Measurements from ENCODE around the gene CLDN6. TPM values are rescaled to one million over a fixed set of nuclear protein-coding genes. Genes with fewer than 3 reads are reported as not detected.

CLDN6 gene
- total and polyA plus RNA-seq, 2 of the 13 experiments (the other 11 are each of a cell fraction or from before 2014, with no cell fraction given) = 5.9 to 7.6 TPM

DNA sequence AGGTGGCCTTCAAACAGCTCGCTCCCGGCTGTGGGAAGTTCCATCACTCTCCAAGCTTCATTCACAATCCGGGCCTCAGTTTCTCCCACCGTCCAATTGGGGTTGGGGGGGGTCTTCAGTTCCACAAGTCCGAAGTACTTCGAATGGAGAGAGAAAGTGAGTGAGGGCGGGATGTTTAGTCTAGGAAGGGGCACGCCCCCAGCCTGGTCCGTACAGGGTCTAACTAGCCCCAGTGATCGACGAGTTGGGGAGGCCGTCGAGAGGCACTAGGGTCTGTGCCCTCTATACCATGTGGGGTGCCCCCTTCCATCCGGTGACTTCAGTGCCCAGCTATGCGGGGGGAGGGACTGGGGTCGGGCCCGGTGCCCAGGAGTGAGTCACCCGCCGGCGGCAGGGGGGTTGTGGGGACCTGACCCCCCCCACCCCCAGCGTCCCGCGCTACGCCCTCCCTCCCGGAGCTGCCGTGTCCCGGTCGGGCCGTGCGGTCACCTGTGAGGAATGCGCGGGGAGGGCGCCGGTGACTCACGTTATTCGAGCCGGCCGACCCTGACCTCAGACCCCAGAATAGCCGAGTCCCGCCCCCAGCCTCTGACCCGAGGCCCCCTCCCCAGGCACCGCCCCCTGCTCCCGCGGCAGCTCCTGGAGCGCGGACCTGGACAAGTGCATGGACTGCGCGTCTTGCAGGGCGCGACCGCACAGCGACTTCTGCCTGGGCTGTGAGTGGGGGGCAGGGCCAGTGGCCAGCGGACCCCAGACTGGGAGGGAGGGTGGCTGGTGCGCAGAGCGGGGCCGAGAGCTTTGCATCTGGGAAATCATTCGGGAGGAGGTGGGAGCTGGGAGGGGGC is 2.8 kb upstream of the CLDN6 start (continued):
- TF ChIP-seq, protein P1, sequence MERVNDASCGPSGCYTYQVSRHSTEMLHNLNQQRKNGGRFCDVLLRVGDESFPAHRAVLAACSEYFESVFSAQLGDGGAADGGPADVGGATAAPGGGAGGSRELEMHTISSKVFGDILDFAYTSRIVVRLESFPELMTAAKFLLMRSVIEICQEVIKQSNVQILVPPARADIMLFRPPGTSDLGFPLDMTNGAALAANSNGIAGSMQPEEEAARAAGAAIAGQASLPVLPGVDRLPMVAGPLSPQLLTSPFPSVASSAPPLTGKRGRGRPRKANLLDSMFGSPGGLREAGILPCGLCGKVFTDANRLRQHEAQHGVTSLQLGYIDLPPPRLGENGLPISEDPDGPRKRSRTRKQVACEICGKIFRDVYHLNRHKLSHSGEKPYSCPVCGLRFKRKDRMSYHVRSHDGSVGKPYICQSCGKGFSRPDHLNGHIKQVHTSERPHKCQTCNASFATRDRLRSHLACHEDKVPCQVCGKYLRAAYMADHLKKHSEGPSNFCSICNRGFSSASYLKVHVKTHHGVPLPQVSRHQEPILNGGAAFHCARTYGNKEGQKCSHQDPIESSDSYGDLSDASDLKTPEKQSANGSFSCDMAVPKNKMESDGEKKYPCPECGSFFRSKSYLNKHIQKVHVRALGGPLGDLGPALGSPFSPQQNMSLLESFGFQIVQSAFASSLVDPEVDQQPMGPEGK (CRISPR knock-in tag; IDR thresholded peaks at IDR 0.05) = peak; percentile 99
- TF ChIP-seq ZBTB1 (CRISPR knock-in tag; IDR thresholded peaks at IDR 0.05; ENCODE audit: borderline replicate concordance) = no peak
- peak; percentile 92 for TF ChIP-seq SP5 (CRISPR knock-in tag; IDR thresholded peaks at IDR 0.05; ENCODE audit: borderline replicate concordance, low read depth)
- no peak for TF ChIP-seq ZNF44 (CRISPR knock-in tag; IDR thresholded peaks at IDR 0.05)
- peak; percentile 70 for TF ChIP-seq AGO1 (IDR thresholded peaks at IDR 0.05; ENCODE audit: low read depth, low read length, poor library complexity, severe bottlenecking)
- peak; percentile 45; the same call in 1 of the 2 replicates for TF ChIP-seq CBFB (CRISPR knock-in tag; IDR thresholded peaks at IDR 0.05)
- TF ChIP-seq, protein P2, sequence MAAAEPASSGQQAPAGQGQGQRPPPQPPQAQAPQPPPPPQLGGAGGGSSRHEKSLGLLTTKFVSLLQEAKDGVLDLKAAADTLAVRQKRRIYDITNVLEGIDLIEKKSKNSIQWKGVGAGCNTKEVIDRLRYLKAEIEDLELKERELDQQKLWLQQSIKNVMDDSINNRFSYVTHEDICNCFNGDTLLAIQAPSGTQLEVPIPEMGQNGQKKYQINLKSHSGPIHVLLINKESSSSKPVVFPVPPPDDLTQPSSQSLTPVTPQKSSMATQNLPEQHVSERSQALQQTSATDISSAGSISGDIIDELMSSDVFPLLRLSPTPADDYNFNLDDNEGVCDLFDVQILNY (CRISPR knock-in tag; conservative IDR thresholded peaks at IDR 0.05) = no peak
- TF ChIP-seq ZNF180 (CRISPR knock-in tag; IDR thresholded peaks at IDR 0.05; ENCODE audit: borderline replicate concordance, low read depth) = no peak
- TF ChIP-seq GZF1 (CRISPR knock-in tag; IDR thresholded peaks at IDR 0.05) = no peak
- peak; percentile 53; the same call in 1 of the 2 replicates for TF ChIP-seq ZMYM4 (CRISPR knock-in tag; IDR thresholded peaks at IDR 0.05)
- TF ChIP-seq SNAPC2 (CRISPR knock-in tag; IDR thresholded peaks at IDR 0.05) = no peak
- TF ChIP-seq MTA3 (CRISPR knock-in tag; IDR thresholded peaks at IDR 0.05) = no peak
- no peak for TF ChIP-seq EZH2 (conservative IDR thresholded peaks at IDR 0.05; ENCODE audit: low read depth, low read length)
- no peak for TF ChIP-seq RORA (CRISPR knock-in tag; IDR thresholded peaks at IDR 0.05)
- TF ChIP-seq ARNTL (CRISPR knock-in tag; IDR thresholded peaks at IDR 0.05) = peak; percentile 75
- TF ChIP-seq, protein P3, sequence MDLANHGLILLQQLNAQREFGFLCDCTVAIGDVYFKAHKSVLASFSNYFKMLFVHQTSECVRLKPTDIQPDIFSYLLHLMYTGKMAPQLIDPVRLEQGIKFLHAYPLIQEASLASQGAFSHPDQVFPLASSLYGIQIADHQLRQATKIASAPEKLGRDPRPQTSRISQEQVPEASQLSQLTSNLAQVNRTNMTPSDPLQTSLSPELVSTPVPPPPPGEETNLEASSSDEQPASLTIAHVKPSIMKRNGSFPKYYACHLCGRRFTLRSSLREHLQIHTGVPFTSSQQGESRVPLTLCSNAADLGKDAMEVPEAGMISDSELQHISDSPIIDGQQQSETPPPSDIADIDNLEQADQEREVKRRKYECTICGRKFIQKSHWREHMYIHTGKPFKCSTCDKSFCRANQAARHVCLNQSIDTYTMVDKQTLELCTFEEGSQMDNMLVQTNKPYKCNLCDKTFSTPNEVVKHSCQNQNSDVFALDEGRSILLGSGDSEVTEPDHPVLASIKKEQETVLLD (CRISPR knock-in tag; IDR thresholded peaks at IDR 0.05; ENCODE audit: low read depth) = peak; percentile 98
- TF ChIP-seq ZNF10 (CRISPR knock-in tag; IDR thresholded peaks at IDR 0.05; ENCODE audit: borderline replicate concordance, low read depth) = no peak
- TF ChIP-seq BHLHE40 (IDR thresholded peaks at IDR 0.05; ENCODE audit: low read length) = peak; percentile 49; the same call in 1 of the 2 replicates
- peak; percentile 65 for TF ChIP-seq ZSCAN25 (CRISPR knock-in tag; IDR thresholded peaks at IDR 0.05)
- TF ChIP-seq BORCS8-MEF2B (CRISPR knock-in tag; IDR thresholded peaks at IDR 0.05) = peak; percentile 49; the same call in 1 of the 2 replicates
- no peak for TF ChIP-seq EHMT2 (IDR thresholded peaks at IDR 0.05; ENCODE audit: borderline replicate concordance, low read depth, low read length)
- TF ChIP-seq, protein P4, sequence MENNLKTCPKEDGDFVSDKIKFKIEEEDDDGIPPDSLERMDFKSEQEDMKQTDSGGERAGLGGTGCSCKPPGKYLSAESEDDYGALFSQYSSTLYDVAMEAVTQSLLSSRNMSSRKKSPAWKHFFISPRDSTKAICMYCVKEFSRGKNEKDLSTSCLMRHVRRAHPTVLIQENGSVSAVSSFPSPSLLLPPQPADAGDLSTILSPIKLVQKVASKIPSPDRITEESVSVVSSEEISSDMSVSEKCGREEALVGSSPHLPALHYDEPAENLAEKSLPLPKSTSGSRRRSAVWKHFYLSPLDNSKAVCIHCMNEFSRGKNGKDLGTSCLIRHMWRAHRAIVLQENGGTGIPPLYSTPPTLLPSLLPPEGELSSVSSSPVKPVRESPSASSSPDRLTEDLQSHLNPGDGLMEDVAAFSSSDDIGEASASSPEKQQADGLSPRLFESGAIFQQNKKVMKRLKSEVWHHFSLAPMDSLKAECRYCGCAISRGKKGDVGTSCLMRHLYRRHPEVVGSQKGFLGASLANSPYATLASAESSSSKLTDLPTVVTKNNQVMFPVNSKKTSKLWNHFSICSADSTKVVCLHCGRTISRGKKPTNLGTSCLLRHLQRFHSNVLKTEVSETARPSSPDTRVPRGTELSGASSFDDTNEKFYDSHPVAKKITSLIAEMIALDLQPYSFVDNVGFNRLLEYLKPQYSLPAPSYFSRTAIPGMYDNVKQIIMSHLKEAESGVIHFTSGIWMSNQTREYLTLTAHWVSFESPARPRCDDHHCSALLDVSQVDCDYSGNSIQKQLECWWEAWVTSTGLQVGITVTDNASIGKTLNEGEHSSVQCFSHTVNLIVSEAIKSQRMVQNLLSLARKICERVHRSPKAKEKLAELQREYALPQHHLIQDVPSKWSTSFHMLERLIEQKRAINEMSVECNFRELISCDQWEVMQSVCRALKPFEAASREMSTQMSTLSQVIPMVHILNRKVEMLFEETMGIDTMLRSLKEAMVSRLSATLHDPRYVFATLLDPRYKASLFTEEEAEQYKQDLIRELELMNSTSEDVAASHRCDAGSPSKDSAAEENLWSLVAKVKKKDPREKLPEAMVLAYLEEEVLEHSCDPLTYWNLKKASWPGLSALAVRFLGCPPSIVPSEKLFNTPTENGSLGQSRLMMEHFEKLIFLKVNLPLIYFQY (CRISPR knock-in tag; IDR thresholded peaks at IDR 0.05; ENCODE audit: borderline replicate concordance) = no peak; the same call in 1 of the 2 replicates
